Muscle of arm (tissue), 12 donors: Measurements from ENCODE around the gene FBXO17. TPM values are rescaled to one million over a fixed set of nuclear protein-coding genes. Genes with fewer than 3 reads are reported as not detected.
A peak's percentile ranks its signal among the peaks of the same experiment; 100 is the strongest.
"Not testable (repeated sequence)": the region's sequence is repeated elsewhere in the genome, so short reads cannot be mapped to it uniquely, and the experiment has no call there.

ENCODE experiments used
- DNase-seq: peaks from one replicate; pipeline ENCODE4 v3.0.0-alpha.2; 2013
- polyA plus RNA-seq, 12 donors: library from polyadenylated mRNA; unstranded; fragments of 120-200 nt; gene quantifications; one replicate each; pipeline ENCODE4 v1.2.1, GENCODE V29; 2013; ENCODE audit not compliant: insufficient read length in 12 of 12

The FBXO17 gene
- polyA plus RNA-seq, 12 donors = 22.6 to 33.6 (median 28.0) TPM; not detected in 1

DNA sequence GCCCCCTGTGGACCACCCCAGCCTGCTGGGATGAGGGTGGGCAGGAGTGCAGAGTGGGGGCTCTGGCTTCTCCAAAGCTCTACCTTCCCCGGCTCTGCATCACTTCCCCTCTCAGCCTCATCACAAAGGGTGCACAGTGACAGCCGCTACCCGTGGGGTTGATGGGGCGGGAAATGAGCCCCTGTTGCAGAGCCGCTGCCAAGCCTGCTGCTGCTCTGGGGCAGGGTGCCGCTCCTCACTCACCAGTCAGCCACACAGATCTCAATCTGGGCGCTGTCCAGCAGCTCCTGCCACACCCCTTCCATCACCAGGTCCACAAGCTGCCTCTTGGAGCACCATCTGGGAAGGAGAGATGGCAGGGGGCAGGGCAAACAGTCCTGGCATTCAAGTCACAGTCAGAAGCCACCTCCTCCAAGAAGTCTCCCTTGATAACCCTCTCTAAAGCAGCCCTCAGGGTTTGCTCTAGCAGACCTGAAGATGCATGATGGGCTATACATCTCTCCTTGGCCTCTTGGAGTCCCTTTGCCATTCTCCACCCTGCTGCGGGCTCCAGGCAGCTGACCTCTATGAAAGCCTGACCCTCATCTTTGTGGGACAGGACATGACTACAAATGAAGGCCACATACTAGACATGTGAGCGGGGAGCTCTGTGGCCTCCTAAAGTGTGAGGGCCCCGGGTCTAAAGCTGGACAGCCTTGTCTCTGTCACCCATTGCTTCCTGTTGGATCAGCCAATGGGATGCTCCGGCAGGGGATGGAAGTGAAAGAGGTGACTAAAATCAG is 29.1 kb downstream of the FBXO17 start:
- no peak for DNase-seq

DNA sequence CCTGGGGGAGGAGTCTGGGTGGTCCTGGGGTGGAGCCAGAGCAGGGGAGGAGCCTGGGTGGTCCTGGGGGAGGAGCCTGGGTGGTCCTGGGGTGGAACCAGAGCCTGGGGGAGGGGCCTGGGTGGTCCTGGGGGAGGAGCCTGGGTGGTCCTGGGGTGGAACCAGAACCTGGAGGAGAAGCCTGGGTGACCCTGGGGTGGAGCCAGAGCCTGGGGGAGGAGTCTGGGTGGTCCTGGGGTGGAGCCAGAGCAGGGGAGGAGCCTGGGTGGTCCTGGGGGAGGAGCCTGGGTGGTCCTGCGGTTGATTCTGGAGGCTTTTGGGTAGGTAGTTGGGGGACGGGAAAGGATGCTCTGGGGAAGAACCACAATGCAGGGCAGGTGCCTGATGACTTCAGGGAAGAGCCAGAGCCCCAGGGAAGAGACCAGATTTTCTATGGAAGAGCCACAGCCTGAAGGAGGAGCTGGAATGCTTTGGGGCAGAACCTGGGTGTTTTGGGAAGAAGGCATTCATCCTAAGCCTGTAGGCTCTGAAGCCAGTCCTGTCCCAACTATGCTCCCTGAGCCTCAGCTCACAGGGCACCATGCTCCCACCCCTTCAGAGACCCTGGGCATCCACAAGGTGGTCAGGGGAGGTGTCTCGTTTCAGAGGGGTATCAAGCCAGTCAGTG is 29.8 kb downstream of the FBXO17 start:
- no peak for DNase-seq

DNA sequence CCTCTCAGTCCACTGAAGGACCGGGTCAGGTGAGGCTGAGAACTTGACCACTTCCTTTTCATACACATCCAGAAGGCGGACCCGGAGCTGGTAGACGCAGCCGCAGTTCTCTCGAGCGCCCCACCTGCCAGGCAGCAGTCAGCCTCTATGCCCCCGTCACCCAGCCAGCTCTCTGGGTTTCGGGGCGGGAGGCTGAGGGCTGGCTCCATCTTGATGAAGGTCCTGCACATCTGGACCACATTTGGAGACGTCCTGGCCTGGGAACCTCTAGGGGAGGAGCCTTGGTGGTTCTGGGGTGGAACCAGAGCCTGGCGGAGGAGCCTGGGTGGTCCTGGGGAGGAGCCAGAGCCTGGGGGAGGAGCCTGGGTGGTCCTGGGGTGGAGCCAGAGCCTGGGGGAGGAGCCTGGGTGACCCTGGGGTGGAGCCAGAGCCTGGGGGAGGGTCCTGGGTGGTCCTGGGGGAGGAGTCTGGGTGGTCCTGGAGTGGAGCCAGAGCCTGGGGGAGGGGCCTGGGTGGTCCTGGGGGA is 30.5 kb downstream of the FBXO17 start:
- DNase-seq = no peak

DNA sequence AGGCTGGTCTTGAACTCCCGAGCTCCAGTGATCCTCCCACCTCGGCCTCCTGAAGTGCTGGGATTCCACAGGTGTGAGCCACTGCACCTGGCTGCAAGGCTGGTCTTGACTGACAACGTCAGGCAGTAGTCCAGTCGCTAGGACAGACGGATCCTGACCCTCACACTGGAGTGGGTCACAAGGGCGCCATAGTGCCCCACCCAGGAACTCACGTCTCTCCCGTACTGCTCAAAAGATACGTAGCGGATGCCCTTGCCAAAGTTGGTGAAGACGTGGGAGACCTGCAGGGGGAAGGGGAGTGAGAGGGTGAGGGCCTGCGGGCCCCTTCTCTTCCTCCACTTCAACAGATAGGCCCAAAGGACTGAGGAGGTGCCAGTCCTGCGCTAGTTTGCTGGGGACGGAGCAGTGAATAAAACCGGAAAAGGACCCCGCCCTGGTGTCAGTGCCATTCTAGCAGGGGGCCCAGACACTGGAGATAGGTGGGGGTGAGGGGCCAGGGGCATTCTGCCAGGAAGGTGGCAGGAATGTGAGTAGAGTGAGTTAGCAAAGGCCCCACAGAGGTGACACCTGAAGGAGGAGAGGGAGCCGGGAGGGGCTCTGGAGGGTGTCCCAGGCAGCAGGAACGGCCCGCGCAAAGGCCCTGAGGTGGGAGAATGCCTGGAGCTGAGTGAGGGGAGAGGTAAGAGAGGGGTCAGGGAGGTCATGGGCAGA is 32.9 kb downstream of the FBXO17 start:
- no peak for DNase-seq

DNA sequence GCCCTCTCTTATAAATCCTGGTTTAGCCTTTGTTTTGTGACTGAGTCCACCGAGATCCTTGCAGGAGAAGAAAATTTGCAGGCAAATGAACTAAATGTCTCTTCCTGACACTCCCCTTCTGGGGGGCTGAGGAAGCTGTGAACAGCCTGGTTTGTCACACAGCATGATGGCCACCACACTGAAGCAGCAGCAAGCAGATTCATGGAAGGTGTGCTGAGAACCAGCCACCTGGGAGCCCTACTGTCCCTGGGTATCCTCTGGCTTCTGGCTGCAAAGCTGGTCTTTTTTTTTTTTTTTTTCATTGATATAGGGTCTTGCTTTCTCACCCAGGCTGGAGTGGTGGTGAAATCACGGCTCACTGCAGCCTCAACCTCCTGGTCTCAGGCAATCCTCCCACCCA is 33.6 kb downstream of the FBXO17 start:
- DNase-seq = no peak

DNA sequence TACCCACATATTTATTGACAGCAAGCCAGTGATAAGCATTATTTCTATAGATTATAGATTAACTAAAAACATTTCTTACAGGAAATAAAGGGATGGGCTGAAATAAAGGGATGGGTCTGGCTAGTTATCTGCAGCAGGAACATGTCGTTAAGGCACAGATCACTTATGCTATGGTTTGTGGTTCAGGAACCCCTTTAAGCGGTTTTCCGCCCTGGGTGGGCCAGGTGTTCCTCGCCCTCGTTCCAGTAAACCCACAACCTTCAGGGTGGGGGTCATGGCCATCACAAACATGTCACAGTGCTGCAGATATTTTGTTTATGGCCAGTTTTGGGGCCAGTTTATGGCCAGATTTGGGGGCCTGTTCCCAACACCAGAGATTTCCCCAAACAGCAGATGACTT is 34.1 kb downstream of the FBXO17 start:
- not testable (repeated sequence) for DNase-seq

DNA sequence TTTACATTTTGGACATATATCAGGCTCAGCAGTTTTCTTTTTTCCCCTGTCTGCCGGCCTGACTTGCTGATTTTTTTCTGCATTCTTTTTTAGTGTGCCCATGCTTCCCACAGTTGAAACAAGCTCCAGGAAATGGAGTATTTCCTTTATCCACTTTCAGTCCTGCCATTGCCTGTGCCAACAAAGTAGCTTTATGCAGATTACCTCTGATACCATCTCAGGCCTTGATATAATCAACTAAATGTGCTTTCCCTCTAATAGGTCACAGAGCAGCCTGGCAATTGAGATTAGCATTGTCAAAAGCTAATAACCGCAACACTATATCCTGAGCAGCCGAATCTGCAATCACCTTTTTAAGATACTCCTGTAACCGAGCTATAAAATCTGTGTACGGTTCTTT is 35.6 kb downstream of the FBXO17 start:
- no peak for DNase-seq

DNA sequence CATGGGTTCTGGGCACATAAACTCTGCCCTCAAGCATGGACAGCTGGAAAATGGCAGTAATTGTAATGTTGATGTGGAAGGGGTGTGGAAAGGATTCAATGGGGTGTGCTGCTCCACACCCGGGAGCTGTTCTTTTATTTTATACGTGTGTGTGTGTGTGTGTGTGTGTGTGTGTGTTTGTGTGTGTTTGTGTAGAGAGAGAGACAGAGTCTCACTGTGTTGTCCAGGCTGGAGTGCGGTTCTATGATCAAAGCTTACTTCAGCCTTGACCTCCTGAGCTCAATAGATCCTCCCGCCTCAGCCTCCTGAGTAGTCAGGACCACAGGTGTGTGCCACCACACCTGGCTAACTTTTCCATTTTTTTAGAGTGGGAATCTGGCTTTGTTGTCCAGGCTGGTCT is 42.0 kb downstream of the FBXO17 start:
- no peak for DNase-seq

DNA sequence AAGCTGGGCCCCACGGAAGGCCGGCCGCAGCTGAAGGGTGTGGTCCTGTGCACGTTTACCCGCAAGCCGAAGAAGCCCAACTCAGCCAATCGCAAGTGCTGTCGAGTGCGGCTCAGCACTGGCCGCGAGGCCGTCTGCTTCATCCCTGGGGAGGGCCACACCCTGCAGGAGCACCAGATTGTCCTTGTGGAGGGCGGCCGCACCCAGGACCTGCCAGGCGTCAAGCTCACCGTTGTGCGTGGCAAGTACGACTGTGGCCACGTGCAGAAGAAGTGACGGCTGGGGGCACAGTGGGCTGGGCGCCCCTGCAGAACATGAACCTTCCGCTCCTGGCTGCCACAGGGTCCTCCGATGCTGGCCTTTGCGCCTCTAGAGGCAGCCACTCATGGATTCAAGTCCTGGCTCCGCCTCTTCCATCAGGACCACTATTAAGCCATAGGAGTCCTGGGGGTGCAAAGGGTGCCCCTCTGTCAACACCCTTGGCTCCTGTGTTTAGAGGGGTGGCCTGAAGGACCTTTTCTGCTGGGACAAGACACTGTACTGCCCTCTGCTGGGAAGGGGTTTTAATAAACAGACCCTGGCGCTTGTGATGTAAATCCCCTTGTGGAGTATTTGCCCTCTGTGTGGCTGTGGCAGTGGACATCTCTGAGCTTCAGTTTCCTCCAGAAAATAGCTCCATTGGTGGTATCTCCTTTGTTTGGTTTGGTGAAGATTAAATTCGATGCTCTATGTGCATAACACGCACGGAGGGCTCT is 42.9 kb downstream of the FBXO17 start:
- DNase-seq = no peak

DNA sequence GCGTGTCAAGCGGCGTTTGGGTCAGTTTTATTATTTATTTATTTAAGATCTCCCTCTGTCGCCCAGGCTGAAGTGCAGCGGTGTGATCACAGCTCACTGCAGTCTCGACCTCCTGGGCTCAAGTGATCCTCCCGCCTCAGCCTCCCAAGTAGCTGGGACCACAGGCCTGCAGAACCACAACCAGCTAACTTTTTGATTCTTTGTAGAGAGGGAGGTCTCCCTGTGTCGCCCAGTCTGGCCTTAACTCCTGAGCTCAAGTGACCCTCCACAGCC is 44.1 kb downstream of the FBXO17 start:
- DNase-seq = no peak

DNA sequence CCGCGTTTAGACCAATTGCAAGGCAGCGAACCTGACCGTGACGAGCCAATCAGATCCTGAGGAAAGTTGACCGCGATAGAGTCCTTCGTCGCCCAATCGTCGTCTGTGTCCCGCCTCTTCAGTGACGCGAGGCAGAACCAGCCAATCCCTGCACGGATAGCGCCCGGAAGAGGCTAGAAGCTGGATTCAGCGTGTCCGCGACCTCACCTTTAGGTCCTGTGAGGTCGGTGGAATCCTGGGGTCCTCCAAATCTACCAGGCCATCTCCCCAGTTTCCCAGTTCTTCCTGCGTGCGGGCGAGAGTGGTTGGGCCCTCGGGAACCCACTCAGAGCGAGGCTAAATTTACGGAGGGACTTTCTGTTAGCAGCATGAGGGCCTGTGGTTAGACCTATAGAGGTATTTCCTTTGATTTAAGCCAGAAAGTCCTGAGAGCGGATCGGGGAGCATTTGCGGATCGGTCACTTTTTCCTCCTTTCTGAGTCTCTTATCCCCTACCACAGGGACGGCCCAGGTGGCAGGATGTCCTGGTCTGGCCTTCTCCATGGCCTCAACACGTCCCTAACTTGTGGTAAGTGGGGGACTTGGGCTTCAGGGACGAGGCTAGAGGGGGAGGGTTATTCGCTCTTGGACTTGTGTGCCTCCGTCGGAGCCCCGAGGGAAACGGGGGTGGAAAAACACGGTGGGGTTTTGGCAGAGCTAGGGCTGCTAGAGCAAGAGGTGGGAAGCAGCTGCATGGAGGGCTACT is 44.6 kb downstream of the FBXO17 start, which contains the start of gene MRPS12:
TSS of gene MRPS12 (plus strand) at position 169 of the 745 bp plus-strand sequence. CDS start at position 520, 351 bp downstream.
- DNase-seq = peak; percentile 99

DNA sequence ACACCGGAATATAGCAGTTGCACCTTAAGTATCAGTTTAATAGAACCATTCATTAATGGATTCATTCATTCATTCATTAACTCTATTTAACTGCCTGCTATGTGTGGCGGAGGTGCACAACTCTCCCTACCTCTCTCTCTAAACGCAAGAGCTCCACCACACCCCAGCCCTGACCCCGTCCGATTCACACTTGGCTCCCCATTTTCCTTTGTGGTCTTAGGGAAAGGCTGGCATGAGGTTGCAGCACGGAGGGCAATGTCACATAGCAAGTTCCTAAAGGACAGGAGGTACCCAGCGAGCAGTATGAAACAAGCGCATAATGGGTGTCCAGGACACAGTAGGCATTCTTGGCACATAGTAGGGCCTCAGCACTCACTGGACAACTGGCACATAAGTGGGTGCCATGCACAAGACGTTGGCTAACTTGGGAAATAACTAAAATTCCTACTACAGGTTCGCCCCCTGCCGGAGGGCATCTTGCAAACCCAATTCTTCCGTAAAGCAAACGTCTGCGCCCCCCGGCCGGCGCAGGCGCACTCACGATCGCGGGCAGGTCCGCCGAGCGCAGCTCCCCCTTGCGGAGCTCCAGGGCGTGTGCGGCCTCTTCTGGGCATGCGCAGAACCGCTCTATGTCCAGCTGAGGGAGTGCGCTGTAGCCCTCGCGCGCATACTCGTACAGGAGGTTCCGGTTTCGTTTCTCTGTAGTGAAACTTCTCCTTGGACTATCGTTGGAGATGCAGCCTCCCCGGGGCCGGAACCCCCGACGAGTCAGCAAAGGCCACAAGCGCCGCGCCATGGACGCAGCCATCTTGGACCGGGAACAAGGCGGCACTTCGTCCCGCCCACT is 45.4 kb downstream of the FBXO17 start, which contains the start of gene SARS2:
TSS of gene SARS2 (minus strand) at position 835 of the 847 bp plus-strand sequence. CDS start at position 808, 27 bp downstream.
- DNase-seq = no peak

DNA sequence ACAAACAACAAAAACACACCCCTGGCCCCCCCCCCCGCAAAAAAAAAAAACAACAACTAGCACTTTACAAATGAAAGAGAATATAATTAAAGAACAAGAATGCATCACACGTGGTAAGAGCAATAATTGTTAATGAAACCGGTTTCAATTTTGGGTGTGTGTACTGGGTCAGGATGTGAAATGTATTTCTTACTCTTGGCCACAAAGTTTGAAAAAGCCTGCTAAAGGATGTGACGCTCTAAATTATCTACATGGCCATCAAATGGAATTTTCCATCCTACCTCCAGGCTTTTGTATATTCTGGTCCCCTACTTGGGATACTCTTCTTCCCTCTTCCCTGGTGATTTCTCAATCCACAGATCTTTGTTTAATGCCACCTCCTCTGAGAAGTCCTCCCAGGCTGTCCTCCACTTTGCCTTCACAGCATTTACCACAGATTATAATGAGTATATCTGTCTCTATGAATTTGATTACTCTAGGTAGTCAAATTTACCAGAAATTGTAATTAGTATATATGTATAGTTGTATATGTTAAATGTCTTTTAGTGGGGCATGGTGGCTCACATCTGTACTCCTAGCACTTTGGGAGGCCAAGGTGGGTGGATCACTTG is 47.0 kb downstream of the FBXO17 start:
- DNase-seq = no peak

DNA sequence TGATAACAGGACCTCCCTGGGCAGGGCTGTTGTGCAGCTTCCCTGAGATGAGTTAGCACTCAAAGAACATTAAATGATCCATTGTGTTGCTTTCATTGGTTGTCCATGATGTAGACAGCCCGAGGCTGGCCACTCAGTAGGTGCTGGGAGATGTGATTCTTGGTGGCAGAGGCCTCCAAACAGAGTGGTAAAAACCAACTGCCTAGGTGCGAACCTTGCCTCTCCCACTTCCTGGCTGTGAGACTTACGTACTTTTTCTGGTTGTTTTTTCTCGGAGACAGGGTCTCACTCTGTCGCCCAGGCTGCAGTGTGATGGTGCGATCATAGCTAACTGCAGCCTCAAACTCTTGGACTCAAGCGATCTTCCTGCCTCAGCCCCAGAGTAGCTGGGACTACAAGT is 51.2 kb downstream of the FBXO17 start:
- no peak for DNase-seq

DNA sequence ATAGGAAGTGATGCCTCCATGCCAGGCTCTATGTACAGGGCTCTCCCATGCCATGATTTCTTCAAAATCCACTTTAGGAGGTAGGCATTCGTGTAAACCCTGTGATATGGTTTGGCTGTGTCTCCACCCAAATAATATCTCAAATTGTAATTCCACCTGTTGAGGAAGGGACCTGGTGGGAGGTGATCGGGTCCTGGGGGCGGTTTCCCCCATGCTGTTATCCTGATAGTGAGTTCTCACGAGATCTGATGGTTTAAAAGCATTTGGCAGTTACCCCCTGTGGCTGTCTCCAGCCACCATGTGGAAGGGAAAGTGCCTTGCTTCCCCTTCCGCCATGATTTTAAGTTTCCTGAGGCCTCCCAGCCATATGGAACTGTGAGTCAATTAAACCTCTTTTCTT is 53.1 kb downstream of the FBXO17 start:
- no peak for DNase-seq

DNA sequence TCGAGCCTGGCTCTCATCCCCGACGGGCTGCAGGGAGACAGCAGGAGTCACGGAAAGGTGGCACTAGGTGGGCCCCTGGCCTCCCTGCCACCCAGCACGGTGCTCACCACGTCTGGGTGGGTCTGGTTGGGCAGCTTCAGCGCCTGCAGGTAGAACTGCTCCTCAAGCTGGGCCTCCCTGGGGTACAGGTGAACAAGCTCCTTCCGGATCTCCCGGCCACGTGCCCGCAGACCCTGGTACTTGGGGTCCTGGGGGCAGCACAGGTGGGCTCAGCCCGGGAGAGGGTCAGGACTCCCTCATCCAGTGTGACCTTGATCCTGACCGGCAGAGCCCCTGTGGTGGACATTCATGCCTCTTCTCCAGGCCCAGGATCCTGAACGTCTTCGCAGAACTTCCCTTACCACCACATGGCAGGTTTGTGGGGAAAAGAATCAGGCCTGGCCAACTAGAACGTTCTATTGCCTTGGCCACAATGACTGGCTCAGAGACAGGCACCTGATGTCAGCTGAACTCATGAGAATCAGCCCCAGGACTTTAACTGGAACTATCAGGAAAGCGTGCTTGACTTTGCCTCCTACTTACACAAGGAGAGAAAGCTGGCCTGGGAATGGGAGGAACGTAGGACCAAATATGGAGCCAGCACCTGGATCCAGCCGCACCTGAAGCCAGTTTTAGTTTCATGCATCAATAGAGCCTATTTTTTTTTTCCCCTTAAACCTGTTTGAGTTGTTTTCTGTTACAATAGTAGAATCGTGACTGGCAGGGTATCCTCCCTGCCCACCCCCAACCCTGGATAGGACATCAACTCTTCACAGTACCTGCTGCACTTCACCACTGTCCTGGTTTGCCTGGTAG is 53.9 kb downstream of the FBXO17 start:
- no peak for DNase-seq

DNA sequence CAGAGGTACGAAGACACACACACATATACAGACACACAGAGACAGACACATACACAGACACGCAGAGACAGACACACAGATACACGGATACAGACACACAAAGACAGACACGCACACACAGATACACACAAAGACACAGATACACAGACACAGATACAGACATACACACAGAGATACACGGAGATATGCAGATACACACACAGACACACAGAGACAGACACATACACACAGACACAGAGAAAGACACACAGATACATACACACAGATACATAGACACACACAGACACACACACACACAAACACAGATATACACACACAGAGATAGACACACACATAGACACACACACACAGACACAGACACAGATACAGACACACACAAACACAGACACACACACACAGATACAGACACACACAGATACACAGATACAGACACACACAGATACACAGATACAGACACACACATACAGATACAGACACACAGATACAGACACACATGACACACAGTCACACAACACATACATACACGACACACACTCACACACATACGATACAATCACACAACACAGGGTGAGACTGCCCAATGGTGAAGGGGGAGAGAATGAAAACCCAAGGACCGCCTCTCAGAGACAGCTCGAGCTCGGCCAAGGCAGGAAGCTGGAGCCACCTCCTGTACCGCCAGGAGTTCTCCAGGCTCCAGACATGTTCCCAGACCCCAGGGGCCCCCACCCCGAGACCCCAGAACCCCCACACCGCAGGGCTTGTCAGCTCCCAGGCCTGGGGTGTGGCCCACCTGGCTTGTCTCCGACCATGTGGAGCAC is 54.7 kb downstream of the FBXO17 start:
- DNase-seq = no peak
